ENCODE results near the gene DRC1. TPM values are rescaled to one million over a fixed set of nuclear protein-coding genes. Genes with fewer than 3 reads are reported as not detected.
"Not testable (repeated sequence)": the region's sequence is repeated elsewhere in the genome, so short reads cannot be mapped to it uniquely, and the experiment has no call there.

The DRC1 gene
- total RNA-seq, 3 donors from 2014 or later: not detected

GRCh38 chr2:26366957-26367356 is 34.8 kb upstream of the DRC1 start:
- no peak for DNase-seq (ENCODE audit: low spot score in 2 of 2)
- Histone ChIP-seq H3K9me3 (no peaks in the 10 kb centered on the region), H3K36me3 (no peaks in the 10 kb centered on the region), H3K4me3 (no peak overlapping the region), H3K27me3 (no peaks in the 10 kb centered on the region), H3K4me1 (no peaks in the 10 kb centered on the region), H3K27ac (no peak overlapping the region)
- TF ChIP-seq POLR2A (IDR thresholded peaks at IDR 0.05) (no peak), POLR2AphosphoS5 (IDR thresholded peaks at IDR 0.05) (no peak)
- TF ChIP-seq, protein P1, sequence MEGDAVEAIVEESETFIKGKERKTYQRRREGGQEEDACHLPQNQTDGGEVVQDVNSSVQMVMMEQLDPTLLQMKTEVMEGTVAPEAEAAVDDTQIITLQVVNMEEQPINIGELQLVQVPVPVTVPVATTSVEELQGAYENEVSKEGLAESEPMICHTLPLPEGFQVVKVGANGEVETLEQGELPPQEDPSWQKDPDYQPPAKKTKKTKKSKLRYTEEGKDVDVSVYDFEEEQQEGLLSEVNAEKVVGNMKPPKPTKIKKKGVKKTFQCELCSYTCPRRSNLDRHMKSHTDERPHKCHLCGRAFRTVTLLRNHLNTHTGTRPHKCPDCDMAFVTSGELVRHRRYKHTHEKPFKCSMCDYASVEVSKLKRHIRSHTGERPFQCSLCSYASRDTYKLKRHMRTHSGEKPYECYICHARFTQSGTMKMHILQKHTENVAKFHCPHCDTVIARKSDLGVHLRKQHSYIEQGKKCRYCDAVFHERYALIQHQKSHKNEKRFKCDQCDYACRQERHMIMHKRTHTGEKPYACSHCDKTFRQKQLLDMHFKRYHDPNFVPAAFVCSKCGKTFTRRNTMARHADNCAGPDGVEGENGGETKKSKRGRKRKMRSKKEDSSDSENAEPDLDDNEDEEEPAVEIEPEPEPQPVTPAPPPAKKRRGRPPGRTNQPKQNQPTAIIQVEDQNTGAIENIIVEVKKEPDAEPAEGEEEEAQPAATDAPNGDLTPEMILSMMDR (IDR thresholded peaks at IDR 0.05): no peak
- intact Hi-C loops (cut with DNase I; ENCODE audit: low total_unique reads): no loop called here

DNA sequence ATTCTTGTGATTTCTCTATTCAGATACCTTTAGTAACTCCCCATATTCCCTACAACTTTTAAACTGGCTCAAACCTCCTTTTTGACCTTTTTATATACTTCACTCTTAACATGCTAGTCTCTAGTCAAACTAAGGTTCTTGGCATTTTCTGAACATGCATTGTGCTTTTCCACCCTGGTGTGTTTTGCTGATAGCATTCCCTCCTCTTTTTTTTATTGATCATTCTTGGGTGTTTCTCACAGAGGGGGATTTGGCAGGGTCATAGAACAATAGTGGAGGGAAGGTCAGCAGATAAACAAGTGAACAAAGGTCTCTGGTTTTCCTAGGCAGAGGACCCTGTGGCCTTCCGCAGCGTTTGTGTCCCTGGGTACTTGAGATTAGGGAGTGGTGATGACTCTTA is 32.1 kb upstream of the DRC1 start:
- H3K4me1 ChIP-seq; DNase-seq (ENCODE audit: low spot score in 2 of 2); H3K9me3 ChIP-seq; H3K36me3 ChIP-seq; intact Hi-C loops (cut with DNase I; ENCODE audit: low total_unique reads); H3K27ac ChIP-seq; H3K27me3 ChIP-seq; H3K4me3 ChIP-seq: not testable (repeated sequence)

GRCh38 chr2:26370909-26371308 is 30.8 kb upstream of the DRC1 start:
- H3K27me3 ChIP-seq; H3K9me3 ChIP-seq; DNase-seq (ENCODE audit: low spot score in 2 of 2); H3K4me1 ChIP-seq; H3K4me3 ChIP-seq; intact Hi-C loops (cut with DNase I; ENCODE audit: low total_unique reads); H3K27ac ChIP-seq; H3K36me3 ChIP-seq: not testable (repeated sequence)

DNA sequence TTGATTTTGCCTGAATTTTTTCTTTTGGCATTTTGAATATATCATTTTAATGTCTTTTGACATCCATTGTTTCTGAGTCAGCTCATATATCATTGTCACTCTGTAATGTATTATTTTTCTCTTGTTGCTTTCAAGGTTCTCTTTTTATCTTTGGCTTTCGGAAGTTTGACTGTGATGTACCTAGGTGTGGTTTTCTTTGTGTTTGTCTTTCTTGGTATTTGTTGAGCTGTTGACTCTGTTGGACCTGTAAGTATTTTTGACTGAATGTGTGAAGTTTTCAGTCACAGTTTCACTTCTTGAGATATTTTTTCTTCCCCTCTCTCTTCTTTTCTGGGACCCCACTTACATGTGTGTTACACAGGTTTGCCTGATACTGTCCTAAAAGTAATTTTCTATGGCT is 24.9 kb upstream of the DRC1 start:
- Histone ChIP-seq H3K4me1 (no peaks in the 10 kb centered on the region), H3K4me3 (no peak overlapping the region), H3K27me3 (no peaks in the 10 kb centered on the region), H3K36me3 (no peaks in the 10 kb centered on the region), H3K27ac (no peak overlapping the region), H3K9me3 (no peaks in the 10 kb centered on the region)
- no peak for DNase-seq (ENCODE audit: low spot score in 2 of 2)
- intact Hi-C loops (cut with DNase I; ENCODE audit: low total_unique reads): no loop called here
- TF ChIP-seq, protein P1 (IDR thresholded peaks at IDR 0.05): no peak
- TF ChIP-seq POLR2AphosphoS5 (IDR thresholded peaks at IDR 0.05) (no peak), POLR2A (IDR thresholded peaks at IDR 0.05) (no peak)

GRCh38 chr2:26380281-26380680 is 21.4 kb upstream of the DRC1 start:
- Histone ChIP-seq H3K36me3 (no peaks in the 10 kb centered on the region), H3K27ac (no peak overlapping the region), H3K4me3 (no peak overlapping the region), H3K4me1 (no peaks in the 10 kb centered on the region), H3K9me3 (no peaks in the 10 kb centered on the region), H3K27me3 (no peaks in the 10 kb centered on the region)
- DNase-seq (ENCODE audit: low spot score in 2 of 2): no peak
- TF ChIP-seq POLR2A (IDR thresholded peaks at IDR 0.05) (no peak), POLR2AphosphoS5 (IDR thresholded peaks at IDR 0.05) (no peak)
- TF ChIP-seq, protein P1 (IDR thresholded peaks at IDR 0.05): no peak
- intact Hi-C loops (cut with DNase I; ENCODE audit: low total_unique reads): no loop called here

- DNase-seq (ENCODE audit: low spot score in 2 of 2): no peak
- no peak overlapping the region for H3K27ac ChIP-seq
- no peaks in the 10 kb centered on the region for H3K36me3 ChIP-seq
- no peaks in the 10 kb centered on the region for H3K4me1 ChIP-seq
- intact Hi-C loops (cut with DNase I; ENCODE audit: low total_unique reads): no loop called here
- H3K27me3 ChIP-seq: no peaks in the 10 kb centered on the region
- no peak overlapping the region for H3K4me3 ChIP-seq
- no peak for TF ChIP-seq POLR2A (IDR thresholded peaks at IDR 0.05)
- TF ChIP-seq, protein P1 (IDR thresholded peaks at IDR 0.05): no peak
- TF ChIP-seq POLR2AphosphoS5 (IDR thresholded peaks at IDR 0.05): no peak
- H3K9me3 ChIP-seq: no peaks in the 10 kb centered on the region
Measured at GRCh38 chr2:26382564-26382963, 19.2 kb upstream of the DRC1 start.
